HEK293T (cell line): Measurements from ENCODE around the gene HMGB2.

Source experiments
- BHLHE40 ChIP-seq: fragments of 450-650 bp; IDR thresholded peaks from 2 replicates; pipeline ENCODE4 v1.6.1; 2016; ENCODE audit warnings: mild to moderate bottlenecking, moderate library complexity, borderline replicate concordance
- CTBP1 ChIP-seq: fragments of 450-650 bp; IDR thresholded peaks from 2 replicates; pipeline ENCODE4 v1.6.1; 2016; ENCODE audit warnings: borderline replicate concordance
- ELF4 ChIP-seq: fragments of 450-650 bp; IDR thresholded peaks from 2 replicates; pipeline ENCODE4 v1.6.1; 2017; ENCODE audit warnings: antibody characterized with exemption
- FOXA1 ChIP-seq: fragments of 450-650 bp; IDR thresholded peaks from 2 replicates; pipeline ENCODE4 v1.6.1; 2016; ENCODE audit warnings: mild to moderate bottlenecking
- FOXK2 ChIP-seq: fragments of 450-650 bp; IDR thresholded peaks from 2 replicates; pipeline ENCODE4 v1.6.1; 2016; ENCODE audit warnings: mild to moderate bottlenecking
- FOXM1 ChIP-seq: fragments of 450-650 bp; IDR thresholded peaks from 2 replicates; pipeline ENCODE4 v1.6.1; 2017; ENCODE audit warnings: mild to moderate bottlenecking, borderline replicate concordance
- LEF1 ChIP-seq: fragments of 450-650 bp; IDR thresholded peaks from 2 replicates; pipeline ENCODE4 v1.6.1; 2017; ENCODE audit warnings: mild to moderate bottlenecking, borderline replicate concordance
- SP1 ChIP-seq: fragments of 450-650 bp; IDR thresholded peaks from 2 replicates; pipeline ENCODE4 v1.6.1; 2017
- SUZ12 ChIP-seq: fragments of 450-650 bp; IDR thresholded peaks from 2 replicates; pipeline ENCODE4 v1.6.1; 2016; ENCODE audit warnings: mild to moderate bottlenecking
- TARDBP ChIP-seq: fragments of 450-650 bp; IDR thresholded peaks from 2 replicates; pipeline ENCODE4 v1.6.1; 2016

DNA sequence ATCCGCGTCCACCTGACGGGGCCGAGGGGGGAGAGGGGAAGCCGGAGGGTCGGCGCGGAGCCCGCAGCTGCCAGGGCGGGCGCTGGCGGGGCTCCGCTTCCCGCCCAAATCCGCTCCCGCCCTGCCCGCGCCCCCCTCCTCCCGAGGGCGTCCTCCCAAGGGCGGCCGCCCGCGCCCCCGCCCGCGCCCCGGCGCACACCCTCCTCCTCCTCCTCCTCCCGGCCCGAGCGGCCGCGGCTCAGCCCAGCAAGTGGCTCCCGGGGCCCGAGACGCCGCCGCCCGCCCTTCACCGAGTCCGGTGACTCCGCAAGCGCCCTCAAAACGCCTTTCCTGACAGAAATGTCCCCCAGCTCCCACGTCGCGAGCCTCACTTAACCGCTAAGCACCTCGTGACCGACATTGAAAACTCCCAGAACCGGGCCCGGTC is 487 bp downstream of the HMGB2 start:
- TF ChIP-seq ELF4 (no peak), SP1 (no peak), FOXM1 (no peak), FOXK2 (no peak), FOXA1 (no peak), LEF1 (no peak), BHLHE40 (no peak), TARDBP (no peak), SUZ12 (no peak), CTBP1 (no peak)
